Stimulated activated CD4-positive, alpha-beta T cell treated with anti-CD3 and anti-CD28 coated beads, Interleukin-2, amount 100 ng/mL, for 24 hours (primary cell): ENCODE measurements around the gene MME.

ENCODE experiments used
- DNase-seq, 2 donors: peaks; one replicate each; pipeline ENCODE4 v3.0.0-alpha.2; 2020

MME gene

DNA sequence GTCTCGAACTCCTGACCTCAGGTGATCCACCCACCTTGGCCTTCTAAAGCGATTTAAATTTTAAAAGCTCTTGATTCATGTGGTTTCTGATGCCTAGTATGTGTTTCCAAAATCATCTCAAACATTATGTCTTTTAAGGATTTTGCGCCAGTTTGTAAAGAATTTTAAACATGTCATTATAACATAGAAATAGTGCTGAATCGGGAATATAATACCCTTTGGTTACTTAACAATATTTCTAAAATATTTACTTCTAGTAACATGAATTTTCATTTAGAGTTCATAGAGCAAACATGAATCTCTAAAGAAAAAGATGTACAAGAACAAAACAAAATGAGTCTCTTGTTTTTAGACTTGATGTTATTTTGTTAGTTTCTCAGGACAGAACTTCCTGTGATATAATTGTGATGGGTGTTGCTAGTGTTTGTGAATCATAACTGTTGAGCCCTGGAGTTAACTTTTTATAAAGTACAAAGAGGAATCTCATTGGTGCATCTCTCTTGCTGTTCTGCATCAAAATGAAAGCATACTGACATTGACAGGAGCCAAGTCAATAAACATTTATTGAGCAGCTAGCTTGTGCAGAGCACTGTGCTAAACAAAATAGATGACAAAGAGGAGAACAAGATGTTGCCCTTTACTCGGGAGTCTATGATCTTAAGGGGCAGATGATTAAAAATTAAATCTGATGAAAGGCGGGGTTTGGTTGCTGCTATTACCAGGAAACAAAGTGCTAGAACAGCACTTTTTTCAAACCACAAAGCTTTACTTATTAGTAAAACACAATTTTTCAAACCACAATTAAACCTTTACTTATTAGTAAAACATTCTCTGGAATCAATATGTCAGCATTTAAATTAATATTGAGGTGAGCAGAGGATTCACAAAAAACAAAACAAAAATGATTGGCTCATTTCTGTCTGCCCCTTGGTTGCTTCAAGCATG is 73.4 kb downstream of the MME start:
- no peak for DNase-seq

DNA sequence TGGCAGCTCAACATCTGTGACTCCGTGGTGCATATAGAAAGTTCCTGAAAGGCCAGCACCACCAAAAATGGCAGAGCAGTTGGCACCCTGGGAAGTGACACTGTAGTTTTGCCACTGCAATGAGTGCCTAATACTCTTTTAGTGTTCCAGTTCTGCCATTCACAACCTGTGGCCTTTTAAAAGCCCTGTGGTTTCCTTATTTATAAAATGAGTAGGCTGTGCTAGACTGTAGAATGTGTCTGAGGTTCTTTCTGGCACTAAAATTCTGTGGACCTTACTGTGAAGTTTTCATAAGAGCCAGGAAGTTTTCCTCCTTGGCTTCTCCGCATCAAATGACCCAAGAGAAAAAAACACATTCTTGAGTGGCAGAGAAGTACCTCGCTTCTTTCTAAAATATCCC is 74.1 kb downstream of the MME start:
- DNase-seq, result no peak

GRCh38 chr3:155158346-155159037 is 78.4 kb downstream of the MME start:
- DNase-seq, result no peak

- no peak for DNase-seq
These were observed 79.2 kb downstream of the MME start for GRCh38 chr3:155159301-155159700.

DNA sequence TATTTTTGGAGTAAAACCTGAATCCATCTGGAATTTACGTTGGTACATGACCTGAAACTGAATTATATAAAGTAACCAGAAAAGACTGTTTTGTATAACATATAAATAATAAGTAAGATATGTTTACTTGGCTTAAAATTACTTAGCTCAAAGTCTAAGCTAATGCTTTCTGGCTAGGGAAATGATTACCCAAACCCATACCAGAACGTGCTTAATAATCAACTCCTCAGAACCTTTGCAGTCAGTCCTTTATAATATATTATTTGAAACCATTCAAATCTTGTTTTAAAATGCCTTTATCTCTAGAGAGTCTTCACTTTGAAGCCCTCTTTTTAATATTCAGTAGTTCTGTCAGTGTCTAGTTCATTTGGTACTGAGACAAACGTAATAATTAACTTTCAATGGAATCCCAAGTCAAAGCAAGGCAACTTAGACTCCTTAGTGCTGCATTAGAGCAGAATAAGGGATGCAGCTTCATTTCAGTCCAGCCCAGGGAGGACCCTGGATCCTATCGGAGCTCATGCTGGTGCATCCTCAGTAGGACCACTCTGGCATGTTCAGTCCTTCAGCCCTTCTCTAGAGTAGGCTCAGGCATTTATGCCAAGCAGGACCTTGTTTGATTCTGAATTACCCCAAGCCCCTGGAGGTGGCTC is 81.6 kb downstream of the MME start:
- no peak for DNase-seq

DNA sequence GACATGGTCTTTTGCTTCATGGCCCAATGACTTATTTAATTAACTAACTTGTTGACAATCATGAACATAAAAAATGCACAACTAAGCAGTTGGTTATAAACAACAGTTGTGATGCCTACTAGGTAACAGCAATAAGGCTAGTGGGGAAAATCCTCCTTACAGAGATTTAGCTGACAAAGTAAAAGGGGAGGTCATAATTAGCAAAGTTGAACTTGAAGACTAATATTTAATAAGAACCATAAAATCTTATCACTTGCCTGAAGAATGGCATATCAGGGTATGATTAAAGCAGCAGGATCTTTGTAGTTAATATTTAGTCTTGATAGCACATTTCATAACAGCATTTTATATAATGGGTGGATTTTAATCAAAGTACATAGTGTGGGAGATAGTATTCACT is 84.2 kb downstream of the MME start:
- DNase-seq, result no peak

DNA sequence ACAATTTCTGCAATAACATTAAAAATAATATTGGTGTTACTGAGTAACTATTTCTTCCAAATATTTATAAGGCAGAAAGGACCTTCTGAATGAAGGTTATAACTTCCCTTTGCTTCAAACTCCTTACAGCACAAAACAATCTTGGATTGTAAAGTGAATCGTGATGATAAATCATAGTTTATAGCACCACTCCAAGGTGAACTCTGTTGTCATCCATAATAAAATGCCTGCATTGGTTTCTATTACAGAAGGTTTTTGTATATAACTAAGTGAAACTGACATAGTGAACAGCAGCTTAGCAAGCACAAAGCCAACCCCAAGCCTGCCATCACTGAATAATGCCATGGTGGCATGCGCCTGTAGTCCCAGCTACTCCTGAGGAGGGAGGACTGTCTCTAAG is 86.3 kb downstream of the MME start:
- no peak for DNase-seq

GRCh38 chr3:155169197-155169596 is 89.1 kb downstream of the MME start:
- no peak for DNase-seq

- DNase-seq, result no peak
These were observed 93.7 kb downstream of the MME start for GRCh38 chr3:155173771-155174170.

- no peak for DNase-seq
These were observed 98.8 kb downstream of the MME start for GRCh38 chr3:155178810-155179436.

DNA sequence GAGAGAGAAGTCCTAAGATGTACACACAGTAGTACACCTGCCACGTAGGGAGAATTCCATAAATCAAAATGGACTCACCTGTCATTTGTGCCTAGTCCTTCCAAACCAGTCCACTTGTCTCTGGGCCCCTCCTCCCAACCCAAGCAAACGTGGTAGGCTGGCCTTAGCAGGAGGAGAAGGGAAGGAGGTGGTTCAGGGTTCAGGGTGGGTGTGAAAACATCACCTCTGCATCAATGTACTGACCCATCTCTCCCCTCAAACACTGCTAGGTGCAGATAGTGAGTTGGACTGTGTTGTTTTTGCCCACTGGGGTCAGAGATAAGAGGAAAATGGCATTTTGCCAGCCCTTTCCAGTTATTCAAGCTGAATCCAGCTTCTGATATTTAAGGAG is 99.3 kb downstream of the MME start:
- DNase-seq, result no peak

- no peak for DNase-seq
These were observed 100.0 kb downstream of the MME start for GRCh38 chr3:155179966-155180757.

GRCh38 chr3:155182467-155182866 is 102.3 kb downstream of the MME start:
- no peak for DNase-seq

- no peak for DNase-seq
These were observed 103.9 kb downstream of the MME start for GRCh38 chr3:155184011-155184410.

DNA sequence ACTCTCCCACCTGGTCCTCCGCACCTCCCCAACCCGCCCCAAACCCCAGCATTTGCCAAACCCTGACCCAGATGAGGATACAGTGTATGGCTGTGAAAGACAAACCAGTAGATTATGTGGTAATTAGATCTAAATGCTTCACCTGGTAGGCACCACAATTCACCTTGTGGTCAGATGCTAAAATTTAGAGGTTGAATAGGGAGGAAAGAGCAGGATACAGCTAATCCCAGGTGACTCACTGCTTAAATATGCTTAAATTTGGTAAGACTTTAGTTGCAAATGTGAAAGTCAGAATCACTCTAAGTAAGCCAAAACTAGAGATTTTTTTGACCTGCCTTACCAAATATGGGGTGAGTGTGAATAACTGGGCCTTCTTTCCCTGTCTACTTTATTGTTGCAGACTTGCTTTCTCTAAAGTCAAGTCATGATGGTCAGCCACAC is 105.5 kb downstream of the MME start:
- no peak for DNase-seq

GRCh38 chr3:155188031-155188430 is 107.9 kb downstream of the MME start:
- DNase-seq, result no peak

DNA sequence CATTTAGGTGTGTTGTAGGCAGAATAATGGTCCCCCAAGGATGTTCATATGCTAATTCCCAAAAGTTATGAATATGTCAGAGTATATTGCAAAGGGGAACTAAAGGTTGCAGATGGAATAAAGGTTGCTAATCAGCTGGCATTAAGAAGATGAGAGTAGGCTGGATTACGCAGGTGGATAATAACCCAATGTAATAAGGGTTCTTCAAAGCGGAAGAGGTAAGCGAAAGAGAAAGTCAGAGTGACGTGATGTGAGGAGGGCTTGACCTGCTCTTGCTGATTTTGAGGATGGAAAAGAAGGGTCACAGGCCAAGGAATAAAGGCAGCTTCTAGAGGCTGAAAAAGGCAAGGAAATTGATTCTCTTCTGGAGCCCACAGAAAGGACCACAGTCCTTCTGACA is 109.4 kb downstream of the MME start:
- no peak for DNase-seq

- DNase-seq, result no peak
These were observed 110.6 kb downstream of the MME start for GRCh38 chr3:155190691-155191090.

GRCh38 chr3:155192957-155193746 is 113.0 kb downstream of the MME start:
- DNase-seq, result no peak

- no peak for DNase-seq
These were observed 113.7 kb downstream of the MME start for GRCh38 chr3:155193868-155194267.
